ENCODE measurements around the gene CARD6.

DNA sequence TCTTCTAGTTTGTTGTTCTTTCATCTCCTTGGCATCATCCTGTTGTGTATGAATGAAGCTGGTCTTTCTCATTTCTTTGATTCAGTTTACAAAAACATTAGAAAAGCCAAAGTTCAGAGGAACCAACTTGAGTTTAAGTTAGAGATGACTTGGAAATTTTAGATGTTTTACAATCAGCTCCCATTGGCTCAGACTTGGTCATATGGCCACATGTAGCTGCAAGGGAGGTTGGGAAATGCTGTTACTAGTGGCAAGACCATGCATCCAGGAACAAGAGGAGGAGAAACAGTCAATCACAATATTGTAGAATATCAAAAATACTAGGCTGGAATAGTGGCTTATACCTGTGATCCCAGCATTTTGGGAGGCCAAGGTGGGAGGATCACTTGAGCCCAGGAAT is 19.5 kb downstream of the CARD6 start:
- no peak for TF ChIP-seq POLR2A (IDR thresholded peaks at IDR 0.05)
- TF ChIP-seq CTCF (IDR thresholded peaks at IDR 0.05) = no peak

Measured in thyroid gland (tissue), 4 donors.